ENCODE results near the gene SBNO2.

The SBNO2 gene

GRCh38 chr19:1063030-1063908 is 110.8 kb downstream of the SBNO2 start:
- no peak for DNase-seq (ENCODE audit: low read depth, low spot score)

- no peak for DNase-seq (ENCODE audit: low read depth, low spot score)
These were observed 111.6 kb downstream of the SBNO2 start for GRCh38 chr19:1062387-1063029.

- no peak for DNase-seq (ENCODE audit: low read depth, low spot score)
These were observed 112.1 kb downstream of the SBNO2 start for GRCh38 chr19:1061987-1062386.

DNA sequence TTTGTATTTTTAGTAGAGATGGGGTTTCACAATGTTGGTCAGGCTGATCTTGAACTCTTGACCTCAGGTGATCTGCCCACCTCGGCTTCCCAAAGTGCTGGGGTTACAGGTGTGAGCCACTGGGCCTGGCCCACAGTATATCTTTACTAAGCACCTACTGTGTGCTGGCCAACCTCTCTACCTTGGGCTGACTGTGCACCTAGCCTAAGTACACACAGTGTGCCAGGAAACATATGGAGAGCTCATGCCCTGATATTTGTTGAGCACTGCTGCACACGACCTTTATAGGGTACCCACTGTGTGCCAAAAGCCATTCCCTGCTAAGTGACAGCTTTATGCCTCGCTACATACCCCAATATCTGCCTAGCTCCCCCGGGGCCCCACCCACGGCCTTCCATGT is 113.4 kb downstream of the SBNO2 start:
- no peak for DNase-seq (ENCODE audit: low read depth, low spot score)

DNA sequence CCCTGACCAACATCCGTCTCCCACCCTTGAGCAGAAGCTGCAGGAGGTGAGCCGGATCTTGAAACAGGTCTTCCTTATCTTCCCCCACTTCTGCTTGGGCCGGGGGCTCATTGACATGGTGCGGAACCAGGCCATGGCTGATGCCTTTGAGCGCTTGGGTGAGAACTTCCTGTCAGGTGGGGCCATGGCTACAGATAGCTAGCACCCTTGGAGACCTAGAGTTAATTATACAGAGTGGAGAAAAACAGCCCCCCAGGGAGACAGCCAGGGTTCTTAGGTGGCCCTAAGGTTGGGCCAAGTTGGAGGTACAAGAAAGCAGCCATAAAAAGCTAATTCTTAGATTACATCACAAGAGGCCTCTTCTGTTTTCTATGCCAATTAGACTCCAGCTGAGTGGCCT is 116.0 kb downstream of the SBNO2 start:
- DNase-seq (ENCODE audit: low read depth, low spot score): no peak

All from iPS DF 19.7 (cell line).